DOHH2 (cell line): Measurements from ENCODE around the gene CACNB4.

Experiments used
- CTCF ChIP-seq: fragments of 200-600 bp; sonication (generic); IDR thresholded peaks from one replicate; pipeline ENCODE4 v1.5.1; 2014; ENCODE audit warnings: antibody characterized with exemption, mild to moderate bottlenecking, low read depth, low read length; ENCODE audit not compliant: poor library complexity, severe bottlenecking
- EZH2phosphoT487 ChIP-seq: fragments of 200-600 bp; sonication (generic); IDR thresholded peaks from 2 replicates; pipeline ENCODE4 v1.6.1; 2017; ENCODE audit warnings: borderline replicate concordance, mild to moderate bottlenecking, antibody characterized with exemption, low read length, moderate library complexity, mixed read lengths

- no peak for TF ChIP-seq EZH2phosphoT487
- TF ChIP-seq CTCF, result no peak
Measured at GRCh38 chr2:152094014-152094413, 4.8 kb downstream of the CACNB4 start.
